ENCODE results near the gene KCNJ5. TPM values are rescaled to one million over a fixed set of nuclear protein-coding genes. Genes with fewer than 3 reads are reported as not detected.

KCNJ5 gene
- total RNA-seq, 1 donor from 2014 or later = 1.6 TPM

DNA sequence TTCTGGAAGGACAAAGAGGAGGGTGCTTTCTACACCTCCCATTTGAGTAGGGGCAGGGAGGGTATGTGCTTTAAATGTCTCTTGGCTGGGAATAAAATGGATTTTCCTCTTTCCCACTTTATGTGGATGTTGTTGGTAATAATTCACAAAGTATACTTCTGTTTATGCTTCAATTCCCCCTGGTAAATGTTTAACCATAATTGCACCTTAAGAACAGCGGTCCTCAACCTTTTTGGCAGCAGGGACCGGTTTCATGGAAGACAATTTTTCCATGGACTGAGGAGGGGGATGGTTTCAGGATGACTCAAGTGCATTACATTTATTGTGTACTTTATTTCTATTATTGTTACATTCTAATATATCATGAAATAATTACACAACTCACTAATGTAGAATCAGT, 55.5 kb downstream of the KCNJ5 start:
- DNase-seq (ENCODE audit: extremely low spot score, unreplicated experiment) = no peak
- no peak overlapping the region for H3K4me3 Mint-ChIP-seq
- no peaks in the 10 kb centered on the region for H3K9me3 Mint-ChIP-seq
- no peaks in the 10 kb centered on the region for H3K27me3 Mint-ChIP-seq
- H3K36me3 Mint-ChIP-seq = no peaks in the 10 kb centered on the region
- TF ChIP-seq, protein P1, sequence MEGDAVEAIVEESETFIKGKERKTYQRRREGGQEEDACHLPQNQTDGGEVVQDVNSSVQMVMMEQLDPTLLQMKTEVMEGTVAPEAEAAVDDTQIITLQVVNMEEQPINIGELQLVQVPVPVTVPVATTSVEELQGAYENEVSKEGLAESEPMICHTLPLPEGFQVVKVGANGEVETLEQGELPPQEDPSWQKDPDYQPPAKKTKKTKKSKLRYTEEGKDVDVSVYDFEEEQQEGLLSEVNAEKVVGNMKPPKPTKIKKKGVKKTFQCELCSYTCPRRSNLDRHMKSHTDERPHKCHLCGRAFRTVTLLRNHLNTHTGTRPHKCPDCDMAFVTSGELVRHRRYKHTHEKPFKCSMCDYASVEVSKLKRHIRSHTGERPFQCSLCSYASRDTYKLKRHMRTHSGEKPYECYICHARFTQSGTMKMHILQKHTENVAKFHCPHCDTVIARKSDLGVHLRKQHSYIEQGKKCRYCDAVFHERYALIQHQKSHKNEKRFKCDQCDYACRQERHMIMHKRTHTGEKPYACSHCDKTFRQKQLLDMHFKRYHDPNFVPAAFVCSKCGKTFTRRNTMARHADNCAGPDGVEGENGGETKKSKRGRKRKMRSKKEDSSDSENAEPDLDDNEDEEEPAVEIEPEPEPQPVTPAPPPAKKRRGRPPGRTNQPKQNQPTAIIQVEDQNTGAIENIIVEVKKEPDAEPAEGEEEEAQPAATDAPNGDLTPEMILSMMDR (conservative IDR thresholded peaks at IDR 0.05) = no peak
- H3K27ac Mint-ChIP-seq = no peak overlapping the region
- peaks cover 12% of the 10 kb centered on the region for H3K4me1 Mint-ChIP-seq (ENCODE audit: unreplicated experiment)

DNA sequence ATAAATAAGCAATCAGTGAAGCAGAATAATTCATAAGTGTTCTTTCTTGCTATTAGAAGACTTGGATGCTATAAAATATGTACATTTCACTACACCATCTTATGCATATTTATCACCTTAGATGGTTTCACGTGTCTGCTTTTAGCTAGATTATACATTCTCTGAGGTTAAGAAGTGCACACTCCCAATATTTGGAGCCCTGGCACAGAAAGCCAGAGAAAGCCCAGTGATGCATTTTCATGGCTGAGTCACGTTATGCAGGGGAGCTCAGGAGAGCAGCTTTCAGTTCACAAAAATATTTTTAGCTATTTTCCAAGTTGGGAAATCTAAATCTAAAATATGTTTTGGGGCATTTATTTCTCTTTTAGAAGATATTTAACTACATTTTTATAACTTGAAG, 56.6 kb downstream of the KCNJ5 start:
- no peak overlapping the region for H3K4me3 Mint-ChIP-seq

DNA sequence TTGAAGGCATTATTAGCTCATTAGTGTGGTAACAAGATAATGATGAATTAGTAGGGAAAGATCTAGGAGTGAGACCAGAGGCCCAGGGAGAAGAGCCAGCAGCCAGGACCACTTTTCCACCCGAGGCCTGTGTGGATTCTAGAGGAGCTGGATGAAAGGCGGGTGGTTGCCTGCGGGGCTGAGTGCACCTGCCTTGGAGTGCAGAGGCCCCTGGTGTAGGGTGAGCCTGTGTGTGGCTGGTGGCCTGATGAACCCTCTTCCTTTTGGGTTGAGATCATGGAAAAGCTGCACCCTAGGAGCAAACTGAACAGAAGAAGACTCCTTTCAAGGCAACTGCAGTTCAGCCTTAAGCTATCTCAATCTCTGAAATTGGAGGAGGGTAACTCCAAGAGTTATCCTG, 57.4 kb downstream of the KCNJ5 start:
- Mint-ChIP-seq H3K27me3 (no peaks in the 10 kb centered on the region), H3K4me1 (ENCODE audit: unreplicated experiment) (peaks cover 7% of the 10 kb centered on the region), H3K4me3 (no peak overlapping the region), H3K27ac (no peak overlapping the region), H3K9me3 (no peaks in the 10 kb centered on the region), H3K36me3 (no peaks in the 10 kb centered on the region)
- no peak for DNase-seq (ENCODE audit: extremely low spot score, unreplicated experiment)
- TF ChIP-seq, protein P1 (conservative IDR thresholded peaks at IDR 0.05) = peak; percentile 33

More for the DNA sequence above, 56.6 kb downstream of the KCNJ5 start:
- Mint-ChIP-seq H3K27me3 (no peaks in the 10 kb centered on the region), H3K27ac (no peak overlapping the region), H3K36me3 (no peaks in the 10 kb centered on the region), H3K4me1 (ENCODE audit: unreplicated experiment) (peaks cover 12% of the 10 kb centered on the region), H3K9me3 (no peaks in the 10 kb centered on the region)
- TF ChIP-seq, protein P1 (conservative IDR thresholded peaks at IDR 0.05) = no peak
- DNase-seq (ENCODE audit: extremely low spot score, unreplicated experiment) = no peak

DNA sequence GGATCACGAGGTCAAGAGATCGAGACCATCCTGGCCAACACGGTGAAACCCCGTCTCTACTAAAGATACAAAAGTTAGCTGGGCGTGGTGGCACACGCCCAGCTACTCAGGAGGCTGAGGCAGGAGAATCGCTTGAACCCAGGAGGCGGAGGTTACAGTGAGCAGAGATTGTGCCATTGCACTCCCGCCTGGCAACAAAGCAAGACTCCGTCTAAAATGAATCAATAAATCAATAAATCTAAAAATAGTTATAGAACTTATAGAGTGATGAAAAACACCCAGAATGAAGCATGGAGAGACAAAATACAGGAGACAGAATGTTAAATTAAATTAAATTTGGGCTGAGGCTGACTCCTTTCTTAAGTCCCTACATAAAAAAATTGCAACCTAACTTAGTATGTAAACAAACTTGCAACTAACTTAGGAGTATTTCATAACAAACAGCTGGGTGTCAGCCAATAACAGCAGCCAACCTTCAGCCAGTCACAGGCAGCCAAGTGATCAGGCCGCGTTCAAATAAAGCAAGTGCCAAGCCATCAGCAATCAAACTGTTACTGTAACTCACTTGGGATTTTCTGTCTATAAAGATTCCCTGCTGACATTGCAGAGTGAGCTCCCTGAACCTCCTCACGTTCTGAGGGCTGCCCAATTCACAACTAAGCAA, 58.8 kb downstream of the KCNJ5 start:
- Mint-ChIP-seq H3K27ac (no peak overlapping the region), H3K36me3 (no peaks in the 10 kb centered on the region), H3K27me3 (no peaks in the 10 kb centered on the region), H3K9me3 (no peaks in the 10 kb centered on the region), H3K4me3 (no peak overlapping the region), H3K4me1 (ENCODE audit: unreplicated experiment) (peaks cover 4% of the 10 kb centered on the region)
- no peak for DNase-seq (ENCODE audit: extremely low spot score, unreplicated experiment)
- TF ChIP-seq, protein P1 (conservative IDR thresholded peaks at IDR 0.05) = no peak

DNA sequence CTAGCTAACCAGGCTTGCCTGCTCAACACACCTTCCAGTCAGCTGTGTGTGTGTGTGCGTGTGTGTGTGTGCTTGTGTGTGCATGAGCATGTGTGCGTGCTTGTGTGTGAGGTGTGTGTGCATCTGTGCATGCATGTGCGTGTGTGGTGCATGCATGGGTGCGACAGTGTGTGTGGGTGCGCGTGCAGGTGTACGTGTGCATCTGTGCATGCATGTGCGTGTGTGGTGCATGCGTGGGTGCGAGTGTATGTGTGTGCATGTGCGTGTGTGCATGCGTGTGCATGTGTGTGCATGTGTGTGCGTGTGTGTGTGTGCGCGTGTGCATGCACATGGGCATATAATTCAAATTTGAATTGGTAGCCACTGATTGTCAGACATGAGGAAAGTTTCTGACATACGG, 62.0 kb downstream of the KCNJ5 start:
- Mint-ChIP-seq H3K4me3 (no peak overlapping the region), H3K4me1 (ENCODE audit: unreplicated experiment) (peaks cover 11% of the 10 kb centered on the region), H3K9me3 (no peaks in the 10 kb centered on the region), H3K27me3 (peaks cover 4% of the 10 kb centered on the region), H3K27ac (no peak overlapping the region), H3K36me3 (no peaks in the 10 kb centered on the region)
- TF ChIP-seq, protein P1 (conservative IDR thresholded peaks at IDR 0.05) = no peak
- no peak for DNase-seq (ENCODE audit: extremely low spot score, unreplicated experiment)

Measured in type B pancreatic cell (in vitro differentiated cells).